DOHH2 (cell line): ENCODE data around the gene PITPNM1.

ENCODE experiments used
- H3F3A ChIP-seq: fragments of 200-600 bp; sonication (generic), shearing (Covaris generic); 2 replicates; pipeline ENCODE4 v1.6.0; 2016; ENCODE audit warnings: antibody characterized with exemption, mild to moderate bottlenecking; ENCODE audit not compliant: control insufficient read depth, insufficient read depth
- H3K27ac ChIP-seq: fragments of 200-600 bp; sonication (generic); 2 replicates; pipeline ENCODE4 v1.5.1; 2014; ENCODE audit warnings: low read depth, mild to moderate bottlenecking, low read length, moderate library complexity
- H3K27me3 ChIP-seq: fragments of 200-600 bp; sonication (generic); 2 replicates; pipeline ENCODE4 v1.6.1; 2014; ENCODE audit warnings: mild to moderate bottlenecking, low read length, mixed read lengths; ENCODE audit not compliant: control insufficient read depth
- H3K36me3 ChIP-seq: fragments of 200-600 bp; sonication (generic); 2 replicates; pipeline ENCODE4 v1.6.1; 2014; ENCODE audit warnings: mild to moderate bottlenecking, low read length, moderate library complexity, mixed read lengths; ENCODE audit not compliant: control insufficient read depth
- H3K4me1 ChIP-seq: fragments of 200-600 bp; sonication (generic); 2 replicates; pipeline ENCODE4 v1.6.1; 2014; ENCODE audit warnings: mild to moderate bottlenecking, low read length, mixed read lengths; ENCODE audit not compliant: control insufficient read depth
- H3K4me2 ChIP-seq: fragments of 200-600 bp; sonication (generic); 2 replicates; pipeline ENCODE4 v1.6.0; 2014; ENCODE audit warnings: mild to moderate bottlenecking, low read length, moderate library complexity
- H3K4me3 ChIP-seq: fragments of 200-600 bp; sonication (generic); 2 replicates; pipeline ENCODE4 v1.5.1; 2014; ENCODE audit warnings: mild to moderate bottlenecking, low read length, mixed read lengths
- H3K79me2 ChIP-seq: fragments of 200-600 bp; sonication (generic); 2 replicates; pipeline ENCODE4 v1.6.1; 2014; ENCODE audit warnings: mild to moderate bottlenecking, low read length, mixed read lengths; ENCODE audit not compliant: control insufficient read depth
- H3K9me2 ChIP-seq: fragments of 200-600 bp; sonication (generic); replicated peaks from 2 replicates; pipeline ENCODE4 v1.6.1; 2014; ENCODE audit warnings: mild to moderate bottlenecking, low read length, mixed read lengths; ENCODE audit not compliant: control insufficient read depth
- H3K9me3 ChIP-seq: fragments of 200-600 bp; sonication (generic); 2 replicates; pipeline ENCODE4 v1.6.1; 2014; ENCODE audit warnings: antibody characterized with exemption, low read length, mixed read lengths; ENCODE audit not compliant: control insufficient read depth, insufficient read depth
- H4K20me1 ChIP-seq: fragments of 200-600 bp; sonication (generic); 2 replicates; pipeline ENCODE4 v1.6.0; 2014; ENCODE audit warnings: low read depth, mild to moderate bottlenecking, antibody characterized with exemption, low read length, moderate library complexity; ENCODE audit not compliant: control insufficient read depth, insufficient read depth
- EZH2phosphoT487 ChIP-seq: fragments of 200-600 bp; sonication (generic); IDR thresholded peaks from 2 replicates; pipeline ENCODE4 v1.6.1; 2017; ENCODE audit warnings: borderline replicate concordance, mild to moderate bottlenecking, antibody characterized with exemption, low read length, moderate library complexity, mixed read lengths
- TF ChIP-seq, protein P1 (sequence below): fragments of 200-600 bp; sonication (generic); IDR thresholded peaks from one replicate; pipeline ENCODE4 v1.5.1; 2014; ENCODE audit warnings: antibody characterized with exemption, mild to moderate bottlenecking, low read depth, low read length; ENCODE audit not compliant: poor library complexity, severe bottlenecking

Gene PITPNM1

GRCh38 chr11:67453816-67454732, 51.1 kb downstream of the PITPNM1 start:
- Histone ChIP-seq H3K4me1 (peaks cover 41% of the 10 kb centered on the region), H3K27me3 (no peaks in the 10 kb centered on the region), H3K36me3 (no peaks in the 10 kb centered on the region), H3K9me2 (no peaks in the 10 kb centered on the region), H3K79me2 (no peaks in the 10 kb centered on the region), H3F3A (peaks cover 9% of the 10 kb centered on the region), H3K27ac (no peak overlapping the region), H3K4me2 (no peak overlapping the region), H3K4me3 (no peak overlapping the region), H4K20me1 (no peaks in the 10 kb centered on the region), H3K9me3 (no peaks in the 10 kb centered on the region)
- TF ChIP-seq, protein P1, sequence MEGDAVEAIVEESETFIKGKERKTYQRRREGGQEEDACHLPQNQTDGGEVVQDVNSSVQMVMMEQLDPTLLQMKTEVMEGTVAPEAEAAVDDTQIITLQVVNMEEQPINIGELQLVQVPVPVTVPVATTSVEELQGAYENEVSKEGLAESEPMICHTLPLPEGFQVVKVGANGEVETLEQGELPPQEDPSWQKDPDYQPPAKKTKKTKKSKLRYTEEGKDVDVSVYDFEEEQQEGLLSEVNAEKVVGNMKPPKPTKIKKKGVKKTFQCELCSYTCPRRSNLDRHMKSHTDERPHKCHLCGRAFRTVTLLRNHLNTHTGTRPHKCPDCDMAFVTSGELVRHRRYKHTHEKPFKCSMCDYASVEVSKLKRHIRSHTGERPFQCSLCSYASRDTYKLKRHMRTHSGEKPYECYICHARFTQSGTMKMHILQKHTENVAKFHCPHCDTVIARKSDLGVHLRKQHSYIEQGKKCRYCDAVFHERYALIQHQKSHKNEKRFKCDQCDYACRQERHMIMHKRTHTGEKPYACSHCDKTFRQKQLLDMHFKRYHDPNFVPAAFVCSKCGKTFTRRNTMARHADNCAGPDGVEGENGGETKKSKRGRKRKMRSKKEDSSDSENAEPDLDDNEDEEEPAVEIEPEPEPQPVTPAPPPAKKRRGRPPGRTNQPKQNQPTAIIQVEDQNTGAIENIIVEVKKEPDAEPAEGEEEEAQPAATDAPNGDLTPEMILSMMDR, result no peak
- TF ChIP-seq EZH2phosphoT487, result no peak

DNA sequence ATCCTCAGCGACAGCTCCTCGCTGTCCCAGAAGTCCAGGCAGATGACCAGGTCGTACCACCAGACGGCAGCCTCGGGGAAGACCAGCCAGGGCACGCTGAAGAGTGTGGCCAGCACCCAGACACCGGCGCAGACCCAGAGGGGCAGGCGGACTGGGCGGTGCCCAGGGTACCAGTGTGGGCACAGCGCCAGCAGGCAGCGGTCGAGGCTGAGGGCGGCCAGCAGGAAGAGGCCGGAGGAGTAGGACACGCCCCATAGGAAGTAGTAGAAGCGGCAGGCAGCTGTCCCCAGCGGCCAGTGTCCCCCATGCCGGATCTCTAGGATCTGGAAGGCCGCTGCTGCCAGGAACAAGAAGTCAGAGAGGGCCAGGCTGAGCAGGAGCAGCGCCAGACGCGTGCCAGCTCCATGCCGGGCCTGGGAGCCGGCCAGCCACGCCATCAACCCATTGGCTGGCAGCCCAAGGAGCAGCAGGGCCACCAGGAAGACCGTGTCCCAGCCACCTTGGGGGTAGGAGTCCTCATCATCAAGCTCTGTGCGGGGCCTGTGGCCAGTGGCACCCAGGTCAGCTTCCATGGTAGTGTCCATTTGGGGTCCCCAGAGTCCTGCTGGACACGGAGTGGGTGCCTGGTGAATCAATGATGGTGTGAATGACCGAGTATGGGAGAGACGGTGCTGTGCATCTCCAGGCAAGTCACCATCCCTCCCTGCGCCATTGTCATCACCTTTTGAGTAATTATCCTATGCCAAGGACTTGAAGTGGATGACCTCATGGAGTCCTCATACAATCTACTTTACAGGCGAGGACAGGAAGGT, 52.8 kb downstream of the PITPNM1 start, which contains the start of gene GPR152:
TSS of gene GPR152 (minus strand) at position 589 of the 812 bp plus-strand sequence. CDS start at position 584, 5 bp downstream.
- no peaks in the 10 kb centered on the region for H3K9me3 ChIP-seq

GRCh38 chr11:67451658-67451976, 53.5 kb downstream of the PITPNM1 start:
- Histone ChIP-seq H3K9me3 (no peaks in the 10 kb centered on the region), H3K4me2 (no peak overlapping the region), H4K20me1 (no peaks in the 10 kb centered on the region), H3K79me2 (no peaks in the 10 kb centered on the region), H3K36me3 (no peaks in the 10 kb centered on the region), H3K9me2 (no peaks in the 10 kb centered on the region), H3K4me3 (no peak overlapping the region), H3F3A (peaks cover 9% of the 10 kb centered on the region), H3K27ac (no peak overlapping the region), H3K27me3 (no peaks in the 10 kb centered on the region), H3K4me1 (peaks cover 46% of the 10 kb centered on the region)
- TF ChIP-seq, protein P1, result no peak
- TF ChIP-seq EZH2phosphoT487, result no peak

More for the DNA sequence above, 52.8 kb downstream of the PITPNM1 start, which contains the start of gene GPR152:
- Histone ChIP-seq H3F3A (peaks cover 9% of the 10 kb centered on the region), H3K36me3 (no peaks in the 10 kb centered on the region), H3K4me2 (no peak within 1 kb of the TSS), H4K20me1 (no peaks in the 10 kb centered on the region), H3K27me3 (no peaks in the 10 kb centered on the region), H3K27ac (no peak within 1 kb of the TSS), H3K4me1 (peaks cover 39% of the 10 kb centered on the region), H3K9me2 (no peaks in the 10 kb centered on the region), H3K79me2 (no peaks in the 10 kb centered on the region), H3K4me3 (no peak within 1 kb of the TSS)
- TF ChIP-seq, protein P1, result no peak
- no peak for TF ChIP-seq EZH2phosphoT487
